ENCODE measurements around the gene NGDN.

DNA sequence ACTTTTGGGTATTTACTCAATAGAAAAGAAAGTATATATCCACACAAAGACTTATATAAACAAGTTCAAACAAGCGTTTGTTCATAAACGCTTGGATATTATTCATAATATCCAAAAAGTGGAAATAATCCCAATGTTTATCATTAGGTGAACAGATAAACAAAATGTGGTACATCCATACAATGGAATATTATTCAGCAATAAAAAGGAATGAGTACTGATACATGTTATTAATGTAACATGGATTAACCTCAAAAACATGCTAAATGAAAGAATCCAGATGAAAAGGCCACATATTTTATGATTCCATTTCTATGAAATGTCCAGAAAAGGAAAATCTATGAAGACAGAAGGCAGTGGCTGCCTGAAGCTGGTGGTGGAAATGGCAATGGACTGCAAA lies 17.3 kb upstream of the NGDN start:
- TF ChIP-seq, protein P1, sequence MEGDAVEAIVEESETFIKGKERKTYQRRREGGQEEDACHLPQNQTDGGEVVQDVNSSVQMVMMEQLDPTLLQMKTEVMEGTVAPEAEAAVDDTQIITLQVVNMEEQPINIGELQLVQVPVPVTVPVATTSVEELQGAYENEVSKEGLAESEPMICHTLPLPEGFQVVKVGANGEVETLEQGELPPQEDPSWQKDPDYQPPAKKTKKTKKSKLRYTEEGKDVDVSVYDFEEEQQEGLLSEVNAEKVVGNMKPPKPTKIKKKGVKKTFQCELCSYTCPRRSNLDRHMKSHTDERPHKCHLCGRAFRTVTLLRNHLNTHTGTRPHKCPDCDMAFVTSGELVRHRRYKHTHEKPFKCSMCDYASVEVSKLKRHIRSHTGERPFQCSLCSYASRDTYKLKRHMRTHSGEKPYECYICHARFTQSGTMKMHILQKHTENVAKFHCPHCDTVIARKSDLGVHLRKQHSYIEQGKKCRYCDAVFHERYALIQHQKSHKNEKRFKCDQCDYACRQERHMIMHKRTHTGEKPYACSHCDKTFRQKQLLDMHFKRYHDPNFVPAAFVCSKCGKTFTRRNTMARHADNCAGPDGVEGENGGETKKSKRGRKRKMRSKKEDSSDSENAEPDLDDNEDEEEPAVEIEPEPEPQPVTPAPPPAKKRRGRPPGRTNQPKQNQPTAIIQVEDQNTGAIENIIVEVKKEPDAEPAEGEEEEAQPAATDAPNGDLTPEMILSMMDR (IDR thresholded peaks at IDR 0.05): no peak
- no peak for TF ChIP-seq POLR2A (IDR thresholded peaks at IDR 0.05)

Data from lower leg skin (tissue), 3 donors.